Ovary (tissue), 9 donors: Measurements from ENCODE around the gene DPPA4. TPM values are rescaled to one million over a fixed set of nuclear protein-coding genes. Genes with fewer than 3 reads are reported as not detected.

ENCODE experiments used
- DNase-seq, 5 donors: peaks; one replicate each; pipeline ENCODE4 v3.0.0-alpha.2; 2019 to 2020
- H3K27ac ChIP-seq, 2 donors: fragments of 200-600 bp; one replicate each; pipeline versions ENCODE4 v1.5.1 to v1.8.0; 2019 to 2022
- H3K27me3 ChIP-seq: fragments of 200-600 bp; one replicate; pipeline ENCODE4 v1.8.0; 2022
- H3K36me3 ChIP-seq: fragments of 200-600 bp; sonication (generic); one replicate; pipeline ENCODE4 v1.5.1; 2019
- H3K4me1 ChIP-seq: one replicate; pipeline ENCODE4 v1.8.1; 2013; ENCODE audit warnings: mild to moderate bottlenecking, moderate library complexity; ENCODE audit not compliant: insufficient read depth
- H3K4me3 ChIP-seq: fragments of 200-600 bp; sonication (generic); one replicate; pipeline ENCODE4 v1.5.1; 2017
- H3K9me3 ChIP-seq, 2 donors: fragments of 200-600 bp in 1 of 2; sonication (generic) in 1 of 2; one replicate each; pipeline versions ENCODE4 v1.5.1 to v1.8.1; 2013 to 2019; ENCODE audit warnings: mild to moderate bottlenecking in 1 of 2, moderate library complexity in 1 of 2
- EP300 ChIP-seq: sonication (generic); formaldehyde crosslinking; IDR thresholded peaks from one replicate; pipeline ENCODE4 v1.6.1; 2017; ENCODE audit warnings: antibody characterized with exemption
- POLR2A ChIP-seq: fragments of 450-650 bp; IDR thresholded peaks from one replicate; pipeline ENCODE4 v1.6.1; 2017; ENCODE audit warnings: antibody characterized with exemption, mild to moderate bottlenecking, moderate library complexity
- WGBS, 3 donors: extraction: QIAGEN DNeasy Blood & Tissue Kit in 1 of 3; methylation state at CpG; one replicate each; pipeline versions ENCODE4 v1.1.5 to v1.1.7; 2013 to 2017; 5-methylcytosine and 5-hydroxymethylcytosine counted together
- intact Hi-C, 4 donors: fragments of 100-400 bp; cut with DNase I; formaldehyde crosslinking; loops; one replicate each; pipeline versions ENCODE4 v1.11.0 to v1.15.1; 2022 to 2023
- polyA plus RNA-seq, 2 donors: library from polyadenylated mRNA; stranded (reverse); fragments of 200-250 nt in 1 of 2; fragments of 350-450 nt in 1 of 2; fragmentation: Illumina TruSeq in 1 of 2; extraction: RNeasy Lipid Tissue Mini Kit (QIAGEN cat#74804) in 1 of 2; gene quantifications; one replicate each; pipeline ENCODE4 v1.2.3, GENCODE V29; 2013 to 2014
- small RNA-seq: library from RNA; depleted of rRNA; stranded (forward); fragments of <200 nt; gene quantifications from one replicate; pipeline ENCODE3, GENCODE V24; 2016
- total RNA-seq, 7 donors: library from RNA; depleted of rRNA in 2 of 7; stranded (reverse); fragments of >200 nt in 2 of 7; fragmentation: NEBNext Ultra II Directional in 3 of 7; extraction: Animal tissue kit (Norgen Biotek cat#: 25700) in 3 of 7; gene quantifications; one replicate each; pipeline versions ENCODE4 v1.1.0 to v1.2.4, GENCODE V29; 2016 to 2023
- TF ChIP-seq, protein P1 (sequence below), 3 donors: fragments of 450-650 bp in 2 of 3; fragments of 200-600 bp in 1 of 3; IDR thresholded peaks; one replicate each; pipeline versions ENCODE4 v1.5.1 to v1.8.0; 2016 to 2022; ENCODE audit warnings: antibody characterized with exemption in 3 of 3, mild to moderate bottlenecking in 1 of 3
- donor health status: DM: no; HTN: no; CAD: no; lungs with moderate emphysema.
- donor health status: DM: no; HTN: no; CAD: no.
- donor health status: Bipolar disorder and iron deficiency.
- donor health status: DM: yes; HTN: yes; CAD: no.
- donor health status: DM: no; HTN: no; CAD: no.
- donor health status: DM: yes; HTN: yes; CAD: no.

The DPPA4 gene
- total and polyA plus RNA-seq, 9 donors: 0.08 to 1.7 TPM; not detected in 7

DNA sequence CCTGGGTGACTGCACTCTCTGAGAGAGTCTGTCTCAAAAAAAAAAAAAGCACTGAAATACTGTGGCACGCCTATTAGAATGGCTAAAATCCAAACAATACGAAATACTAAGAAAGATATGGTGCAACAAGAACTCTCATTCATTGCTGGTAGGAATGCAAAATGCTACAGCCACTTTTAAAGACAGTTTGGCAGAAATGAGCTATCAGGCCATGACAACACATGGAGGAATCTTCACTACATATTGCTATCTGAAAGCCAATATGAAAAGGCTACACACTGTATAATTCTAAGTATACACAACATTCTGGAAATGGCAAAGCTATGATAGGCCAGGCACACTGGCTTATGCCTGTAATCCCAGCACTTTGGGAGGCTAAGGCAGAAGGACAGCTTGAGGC is 39.9 kb downstream of the DPPA4 start:
- Histone ChIP-seq H3K27me3 (no peaks in the 10 kb centered on the region), H3K27ac (no peak overlapping the region), H3K36me3 (no peaks in the 10 kb centered on the region), H3K9me3 (no peaks in the 10 kb centered on the region), H3K4me1 (no peaks in the 10 kb centered on the region), H3K4me3 (no peak overlapping the region)
- no peak for DNase-seq
- no peak for TF ChIP-seq POLR2A
- WGBS, 3 donors: 81 to 89% (median 83%) methylated on average over 2 of the region's 2 CpGs
- intact Hi-C loops: no loop called here

DNA sequence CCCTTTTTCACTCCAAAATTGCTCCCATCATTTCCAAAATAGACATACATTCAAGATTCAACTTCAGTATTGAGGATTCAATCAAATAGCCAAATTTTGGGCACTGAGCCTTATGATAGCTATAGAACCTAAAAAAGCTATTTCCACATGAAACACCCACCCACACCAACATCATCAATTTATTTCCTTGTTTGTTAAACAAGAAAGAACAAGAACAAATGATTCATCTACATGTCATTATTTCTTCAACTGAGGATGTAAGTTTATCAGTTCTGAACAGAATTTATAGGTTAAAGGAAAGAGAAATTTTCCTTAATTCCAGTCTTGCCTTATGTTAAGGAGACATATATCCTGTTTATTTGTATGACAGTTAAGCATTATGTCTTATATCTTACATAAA is 53.3 kb downstream of the DPPA4 start:
- Histone ChIP-seq H3K9me3 (no peaks in the 10 kb centered on the region), H3K36me3 (no peaks in the 10 kb centered on the region), H3K4me3 (no peak overlapping the region), H3K4me1 (no peaks in the 10 kb centered on the region), H3K27me3 (no peaks in the 10 kb centered on the region), H3K27ac (no peak overlapping the region)
- TF ChIP-seq, protein P1, sequence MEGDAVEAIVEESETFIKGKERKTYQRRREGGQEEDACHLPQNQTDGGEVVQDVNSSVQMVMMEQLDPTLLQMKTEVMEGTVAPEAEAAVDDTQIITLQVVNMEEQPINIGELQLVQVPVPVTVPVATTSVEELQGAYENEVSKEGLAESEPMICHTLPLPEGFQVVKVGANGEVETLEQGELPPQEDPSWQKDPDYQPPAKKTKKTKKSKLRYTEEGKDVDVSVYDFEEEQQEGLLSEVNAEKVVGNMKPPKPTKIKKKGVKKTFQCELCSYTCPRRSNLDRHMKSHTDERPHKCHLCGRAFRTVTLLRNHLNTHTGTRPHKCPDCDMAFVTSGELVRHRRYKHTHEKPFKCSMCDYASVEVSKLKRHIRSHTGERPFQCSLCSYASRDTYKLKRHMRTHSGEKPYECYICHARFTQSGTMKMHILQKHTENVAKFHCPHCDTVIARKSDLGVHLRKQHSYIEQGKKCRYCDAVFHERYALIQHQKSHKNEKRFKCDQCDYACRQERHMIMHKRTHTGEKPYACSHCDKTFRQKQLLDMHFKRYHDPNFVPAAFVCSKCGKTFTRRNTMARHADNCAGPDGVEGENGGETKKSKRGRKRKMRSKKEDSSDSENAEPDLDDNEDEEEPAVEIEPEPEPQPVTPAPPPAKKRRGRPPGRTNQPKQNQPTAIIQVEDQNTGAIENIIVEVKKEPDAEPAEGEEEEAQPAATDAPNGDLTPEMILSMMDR (IDR thresholded peaks at IDR 0.05): no peak
- no peak for TF ChIP-seq POLR2A
- no peak for TF ChIP-seq EP300
- intact Hi-C loops: no loop called here
- DNase-seq: no peak

DNA sequence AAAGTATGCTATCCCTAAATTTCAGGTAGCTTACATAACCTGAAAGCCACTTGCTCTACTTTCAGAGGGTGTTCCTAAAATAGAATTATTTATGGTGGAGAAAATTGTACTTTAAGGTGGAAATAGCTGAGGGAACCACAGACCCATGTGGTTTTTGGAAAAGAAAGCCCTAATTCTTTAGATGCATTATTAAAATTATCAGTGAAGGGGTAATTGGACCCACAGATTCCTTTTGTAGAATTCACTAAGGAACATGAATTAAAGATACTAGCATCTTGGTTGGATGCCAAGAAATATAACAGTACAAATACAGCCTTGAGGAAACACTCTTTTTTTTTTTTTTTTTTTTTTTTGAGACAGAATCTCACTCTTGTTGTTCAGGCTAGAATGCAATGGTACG is 58.8 kb downstream of the DPPA4 start:
- Histone ChIP-seq H3K27ac (no peak overlapping the region), H3K4me3 (no peak overlapping the region), H3K9me3 (no peaks in the 10 kb centered on the region), H3K36me3 (no peaks in the 10 kb centered on the region), H3K4me1 (no peaks in the 10 kb centered on the region), H3K27me3 (no peaks in the 10 kb centered on the region)
- 72 to 93% (median 85%) methylated on average over 1 of the region's 1 CpG for WGBS, 3 donors
- intact Hi-C loops: no loop called here
- TF ChIP-seq POLR2A (no peak), EP300 (no peak)
- TF ChIP-seq, protein P1 (IDR thresholded peaks at IDR 0.05): no peak
- no peak for DNase-seq

DNA sequence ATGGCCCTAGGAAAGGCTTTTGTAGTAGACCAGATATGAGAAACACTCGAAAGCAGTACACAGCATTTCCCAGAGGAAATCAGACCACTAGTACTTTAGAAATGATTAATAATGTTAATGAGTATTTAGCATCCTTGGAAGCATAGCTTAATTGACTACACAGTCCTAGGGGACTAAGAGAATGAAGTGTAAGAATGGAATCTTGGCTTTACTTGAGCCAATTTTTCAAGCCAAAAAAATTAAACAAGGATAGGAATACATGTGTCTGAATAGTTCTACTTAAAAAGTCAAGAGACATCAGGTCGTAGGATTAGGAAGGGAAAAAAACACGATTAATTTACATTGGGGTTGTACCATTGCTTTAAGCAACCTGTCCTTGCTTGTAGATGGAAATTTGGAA is 59.2 kb downstream of the DPPA4 start:
- TF ChIP-seq EP300 (no peak), POLR2A (no peak)
- TF ChIP-seq, protein P1 (IDR thresholded peaks at IDR 0.05): no peak
- Histone ChIP-seq H3K36me3 (no peaks in the 10 kb centered on the region), H3K27me3 (no peaks in the 10 kb centered on the region), H3K4me1 (no peaks in the 10 kb centered on the region), H3K27ac (no peak overlapping the region), H3K9me3 (no peaks in the 10 kb centered on the region), H3K4me3 (no peak overlapping the region)
- intact Hi-C loops: no loop called here
- DNase-seq: no peak
- WGBS, 3 donors: 29 to 43% (median 36%) methylated on average over 3 of the region's 3 CpGs

Small RNAs within 50 kb of the gene (small RNA-seq; reads per million reads assigned to genes)
- not detected for gene AC124945.1
- gene RF00017: not detected

Other genes starting within 250 kb of the DPPA4 start
- gene MORC1, start 219.4 kb downstream of the DPPA4 start, total RNA-seq: under 1 TPM in 4 of 7 donors, not detected in 3; 0.11 to 0.52 (median 0.15) TPM
- under 1 TPM in 1 of 2 donors, not detected in 1; 0.05 TPM for gene MORC1, start 219.4 kb downstream of the DPPA4 start, polyA plus RNA-seq
- gene C3orf85, start 200.8 kb downstream of the DPPA4 start, total RNA-seq: not detected
- gene C3orf85, start 200.8 kb downstream of the DPPA4 start, polyA plus RNA-seq: not detected
- not detected for gene DPPA2, start 21.0 kb downstream of the DPPA4 start, total RNA-seq
- gene DPPA2, start 21.0 kb downstream of the DPPA4 start, polyA plus RNA-seq: not detected